Caco-2 (cell line): ENCODE data around the gene GRIN1. TPM values are rescaled to one million over a fixed set of nuclear protein-coding genes. Genes with fewer than 3 reads are reported as not detected.

Source experiments
- BruUV-seq: library from RNA; stranded (reverse); fragments of 400-500 nt; replicated peaks from 2 replicates; lab custom pipeline; 2021; lab: Mats Ljungman, UMichigan
- CTCF ChIA-PET: fragments of 300-600 bp; sonication (Branson Sonifier 250); formaldehyde crosslinking; loops from one replicate; lab custom pipeline; 2022; ENCODE audit warnings: antibody characterized with exemption; lab: Charles Lee
- POLR2A ChIA-PET: fragments of 300-600 bp; sonication (Branson Sonifier 250); formaldehyde crosslinking; loops from one replicate; lab custom pipeline; 2022; ENCODE audit warnings: antibody characterized with exemption; lab: Charles Lee
- DNase-seq, 2 experiments: peaks; one replicate each; pipeline versions ENCODE4 v3.0.0 to v3.0.0-alpha.2; 2020 to 2022
- H3K27me3 ChIP-seq: replicated peaks from 2 replicates; pipeline ENCODE4 v1.6.0; 2011; ENCODE audit warnings: low read length; ENCODE audit not compliant: control insufficient read depth, insufficient read depth
- H3K36me3 ChIP-seq: 2 replicates; pipeline ENCODE4 v1.5.1; 2011; ENCODE audit warnings: low read length; ENCODE audit not compliant: control insufficient read depth, insufficient read depth
- H3K4me1 ChIP-seq: fragments of 250-450 bp; sonication (Bioruptor Pico); 2 replicates; pipeline ENCODE4 v1.5.1; 2020; ENCODE audit warnings: mild to moderate bottlenecking
- H3K4me3 ChIP-seq: 2 replicates; pipeline ENCODE4 v1.5.1; 2011; ENCODE audit warnings: low read depth, mild to moderate bottlenecking, control low read depth, low read length
- H3K9me3 ChIP-seq: fragments of 250-450 bp; sonication (Bioruptor Pico); 2 replicates; pipeline ENCODE4 v1.5.1; 2020; ENCODE audit warnings: mild to moderate bottlenecking, moderate library complexity
- H3K27ac Mint-ChIP-seq: one replicate; pipeline ENCODE4 v1.8.0; 2022; ENCODE audit warnings: mixed read lengths; ENCODE audit not compliant: unreplicated experiment
- H3K27me3 Mint-ChIP-seq: one replicate; pipeline ENCODE4 v1.8.0; 2022; ENCODE audit warnings: mixed read lengths; ENCODE audit not compliant: insufficient read depth, unreplicated experiment
- H3K36me3 Mint-ChIP-seq: one replicate; pipeline ENCODE4 v1.8.0; 2022; ENCODE audit warnings: mild to moderate bottlenecking, mixed read lengths; ENCODE audit not compliant: insufficient read depth, unreplicated experiment
- H3K4me1 Mint-ChIP-seq: one replicate; pipeline ENCODE4 v1.8.0; 2022; ENCODE audit warnings: low read depth, mixed read lengths; ENCODE audit not compliant: unreplicated experiment
- H3K4me3 Mint-ChIP-seq: one replicate; pipeline ENCODE4 v1.8.0; 2022; ENCODE audit warnings: mild to moderate bottlenecking, moderate library complexity, mixed read lengths; ENCODE audit not compliant: unreplicated experiment
- H3K9me3 Mint-ChIP-seq: one replicate; pipeline ENCODE4 v1.8.0; 2022; ENCODE audit warnings: mixed read lengths; ENCODE audit not compliant: unreplicated experiment
- intact Hi-C: fragments of 100-400 bp; cut with micrococcal nuclease; formaldehyde crosslinking; loops from one replicate; pipeline ENCODE4 v1.10.0; 2022; ENCODE audit not compliant: unreplicated experiment
- total RNA-seq: library from RNA; stranded (reverse); gene quantifications from 2 replicates; pipeline ENCODE4 v1.2.3, GENCODE V29; 2022
- TF ChIP-seq, protein P1 (sequence below), 2 experiments: fragments of 200-600 bp in 1 of 2; IDR thresholded peaks; 1 replicate in 1 of 2; 2 replicates in 1 of 2; pipeline versions ENCODE4 v1.5.1 to v1.8.0; 2011 to 2022; ENCODE audit warnings: antibody characterized with exemption in 1 of 2, control low read depth in 1 of 2, inconsistent platforms in 1 of 2, low read depth in 1 of 2, low read length in 1 of 2, mild to moderate bottlenecking in 1 of 2, moderate library complexity in 1 of 2; ENCODE audit not compliant: insufficient read depth in 1 of 2, severe bottlenecking in 1 of 2, unreplicated experiment in 1 of 2

GRIN1 gene
- total RNA-seq, 1 experiment from 2014 or later: 3.7 TPM

DNA sequence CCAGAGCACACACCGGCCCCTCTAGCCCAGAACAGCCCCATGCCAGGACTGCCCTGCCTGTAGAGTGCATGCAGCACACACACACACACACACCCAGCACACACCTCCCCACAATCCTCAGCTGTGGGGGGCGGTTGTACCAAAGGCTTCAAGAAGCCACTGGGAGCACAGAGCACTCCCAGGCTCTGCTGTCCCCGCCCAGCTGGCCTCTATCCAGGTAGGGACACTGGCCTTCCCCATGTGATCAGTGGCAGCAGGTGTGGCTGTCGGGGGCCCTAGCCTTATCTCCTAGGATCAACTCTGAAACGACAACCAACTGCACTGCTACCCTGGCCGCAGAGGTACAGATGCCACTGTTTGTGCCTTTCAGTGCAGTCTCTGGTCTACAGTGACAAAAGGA, 47.4 kb downstream of the GRIN1 start:
- H3K4me1 ChIP-seq: peaks cover 16% of the 10 kb centered on the region
- DNase-seq: no peak
- H3K27me3 ChIP-seq: no peaks in the 10 kb centered on the region
- Mint-ChIP-seq H3K4me3 (peak overlapping the region; percentile 98), H3K9me3 (no peaks in the 10 kb centered on the region), H3K27me3 (no peaks in the 10 kb centered on the region), H3K27ac (no peak overlapping the region), H3K4me1 (peaks cover 20% of the 10 kb centered on the region), H3K36me3 (peaks cover 56% of the 10 kb centered on the region)
- TF ChIP-seq, protein P1, sequence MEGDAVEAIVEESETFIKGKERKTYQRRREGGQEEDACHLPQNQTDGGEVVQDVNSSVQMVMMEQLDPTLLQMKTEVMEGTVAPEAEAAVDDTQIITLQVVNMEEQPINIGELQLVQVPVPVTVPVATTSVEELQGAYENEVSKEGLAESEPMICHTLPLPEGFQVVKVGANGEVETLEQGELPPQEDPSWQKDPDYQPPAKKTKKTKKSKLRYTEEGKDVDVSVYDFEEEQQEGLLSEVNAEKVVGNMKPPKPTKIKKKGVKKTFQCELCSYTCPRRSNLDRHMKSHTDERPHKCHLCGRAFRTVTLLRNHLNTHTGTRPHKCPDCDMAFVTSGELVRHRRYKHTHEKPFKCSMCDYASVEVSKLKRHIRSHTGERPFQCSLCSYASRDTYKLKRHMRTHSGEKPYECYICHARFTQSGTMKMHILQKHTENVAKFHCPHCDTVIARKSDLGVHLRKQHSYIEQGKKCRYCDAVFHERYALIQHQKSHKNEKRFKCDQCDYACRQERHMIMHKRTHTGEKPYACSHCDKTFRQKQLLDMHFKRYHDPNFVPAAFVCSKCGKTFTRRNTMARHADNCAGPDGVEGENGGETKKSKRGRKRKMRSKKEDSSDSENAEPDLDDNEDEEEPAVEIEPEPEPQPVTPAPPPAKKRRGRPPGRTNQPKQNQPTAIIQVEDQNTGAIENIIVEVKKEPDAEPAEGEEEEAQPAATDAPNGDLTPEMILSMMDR (IDR thresholded peaks at IDR 0.05; ENCODE audit: insufficient read depth in 1 of 2, low read depth in 1 of 2, low read length in 1 of 2, severe bottlenecking in 1 of 2, unreplicated experiment in 1 of 2): no peak
- H3K9me3 ChIP-seq: no peaks in the 10 kb centered on the region
- peaks cover 5% of the 10 kb centered on the region for H3K36me3 ChIP-seq
- intact Hi-C loops: no loop called here
- H3K4me3 ChIP-seq: no peak overlapping the region
- no TSS peak for BruUV-seq
- ChIA-PET POLR2A (no interaction called here), CTCF (no interaction called here)

DNA sequence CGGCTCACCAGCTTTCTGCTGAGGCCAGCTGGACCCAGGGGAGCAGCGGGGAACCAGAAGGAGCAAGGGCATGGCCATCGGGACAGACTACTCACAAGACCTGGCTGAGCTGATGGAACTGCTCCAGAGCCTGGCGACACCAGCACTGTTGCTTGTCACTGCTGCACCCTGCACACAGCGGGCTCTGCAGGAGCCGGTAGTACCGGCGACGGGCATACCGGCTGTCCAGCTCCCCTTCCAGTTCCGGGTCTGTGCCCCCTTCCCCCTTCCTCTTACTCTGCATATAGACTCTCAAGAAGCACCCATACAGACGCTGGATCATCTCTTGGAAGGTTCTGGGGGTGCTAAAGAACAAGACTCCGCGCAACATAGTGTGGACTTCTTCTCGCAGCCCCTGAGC, 48.4 kb downstream of the GRIN1 start:
- Histone ChIP-seq H3K4me3 (peak overlapping the region; percentile 96), H3K27me3 (no peaks in the 10 kb centered on the region), H3K36me3 (peaks cover 5% of the 10 kb centered on the region), H3K9me3 (no peaks in the 10 kb centered on the region), H3K4me1 (peaks cover 16% of the 10 kb centered on the region)
- intact Hi-C loops: no loop called here
- Mint-ChIP-seq H3K36me3 (peaks cover 53% of the 10 kb centered on the region), H3K4me1 (peaks cover 20% of the 10 kb centered on the region), H3K4me3 (peak overlapping the region; percentile 98), H3K27me3 (no peaks in the 10 kb centered on the region), H3K9me3 (no peaks in the 10 kb centered on the region), H3K27ac (peak overlapping the region; percentile 93)
- BruUV-seq: no TSS peak
- TF ChIP-seq, protein P1 (IDR thresholded peaks at IDR 0.05; ENCODE audit: insufficient read depth in 1 of 2, low read depth in 1 of 2, low read length in 1 of 2, severe bottlenecking in 1 of 2, unreplicated experiment in 1 of 2): no peak
- DNase-seq: no peak
- POLR2A ChIA-PET: interaction anchor here (0.5 to 0.7 kb wide), 2 partner anchors 141 kb away, joined by 3 to 4 read pairs; no protein-coding TSS in a partner anchor
- CTCF ChIA-PET: interaction anchor here (1.0 kb wide), 1 partner anchor 40 kb away, joined by 3 read pairs; the partner anchor contains the start of gene RNF224

DNA sequence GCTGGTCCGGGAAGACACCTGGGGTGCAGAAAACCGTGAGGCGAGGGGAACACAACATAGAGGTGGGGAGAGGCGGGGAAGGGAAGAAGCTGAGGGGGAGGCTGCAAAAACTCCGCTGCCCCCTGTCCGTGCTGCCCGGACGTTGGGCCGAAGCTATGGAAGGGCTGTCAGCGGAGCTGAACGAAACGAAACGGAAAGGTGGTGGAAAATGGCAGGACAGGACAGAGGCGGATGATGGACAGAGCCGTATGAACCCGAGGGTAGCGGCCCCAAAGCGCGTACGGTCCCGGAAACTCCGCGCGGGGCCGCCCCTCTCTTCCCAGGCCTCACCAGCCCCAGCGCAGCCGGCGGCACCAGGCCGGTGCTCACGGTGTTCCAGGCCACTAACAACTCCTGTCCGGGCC, 49.1 kb downstream of the GRIN1 start:
- H3K4me3 ChIP-seq: peak overlapping the region; percentile 96
- TF ChIP-seq, protein P1 (IDR thresholded peaks at IDR 0.05; ENCODE audit: insufficient read depth in 1 of 2, low read depth in 1 of 2, low read length in 1 of 2, severe bottlenecking in 1 of 2, unreplicated experiment in 1 of 2): no peak
- H3K4me1 Mint-ChIP-seq: peaks cover 20% of the 10 kb centered on the region
- H3K4me3 Mint-ChIP-seq: peak overlapping the region; percentile 98
- no peaks in the 10 kb centered on the region for H3K9me3 ChIP-seq
- CTCF ChIA-PET: interaction anchor here (0.5 to 3.0 kb wide), 11 partner anchors 10 to 124 kb away, joined by 3 to 22 read pairs (median 9); partner anchors contain the start of genes LRRC26, RNF224, SAPCD2 and TPRN
- POLR2A ChIA-PET: interaction anchor here (0.5 to 1.8 kb wide), 7 partner anchors 12 to 459 kb away, joined by 3 to 21 read pairs (median 4); partner anchors contain the start of genes RNF208, SAPCD2 and TPRN
- H3K9me3 Mint-ChIP-seq: no peaks in the 10 kb centered on the region
- H3K27me3 Mint-ChIP-seq: no peaks in the 10 kb centered on the region
- peaks cover 5% of the 10 kb centered on the region for H3K36me3 ChIP-seq
- TSS peak; percentile 67 for BruUV-seq
- peaks cover 16% of the 10 kb centered on the region for H3K4me1 ChIP-seq
- H3K36me3 Mint-ChIP-seq: peaks cover 49% of the 10 kb centered on the region
- DNase-seq: no peak
- H3K27me3 ChIP-seq: no peaks in the 10 kb centered on the region
- peak overlapping the region; percentile 93 for H3K27ac Mint-ChIP-seq
- intact Hi-C loops: loop anchor here (1.0 to 2.0 kb wide), 2 partner anchors 38 to 39 kb away; partner anchors contain the start of gene RNF224
